GM19238 (cell line): ENCODE measurements around the gene MYO6.

Source experiments
- DNase-seq: peaks from one replicate; pipeline ENCODE4 v3.0.0; 2011; ENCODE audit warnings: low spot score; ENCODE audit not compliant: insufficient read length

MYO6 gene

DNA sequence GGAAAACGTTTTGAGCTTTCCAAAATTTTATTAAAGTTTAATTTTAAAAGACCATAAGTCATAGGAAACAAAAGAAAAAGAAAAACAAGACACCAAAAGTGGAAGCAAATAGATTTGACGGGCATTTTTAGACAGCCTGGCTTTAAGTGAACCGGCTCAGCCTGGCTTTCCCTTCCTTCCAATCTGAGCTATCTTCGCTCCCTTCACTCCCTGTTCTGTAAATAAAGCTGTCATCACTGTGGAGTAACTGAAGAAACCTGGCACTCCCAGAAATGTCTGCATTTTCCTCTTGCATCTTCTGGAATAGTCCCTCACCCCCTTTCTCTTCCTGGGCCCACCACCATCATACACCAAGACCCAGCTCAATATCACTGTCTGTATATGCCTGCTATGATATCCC lies 191.5 kb downstream of the MYO6 start:
- DNase-seq = no peak

DNA sequence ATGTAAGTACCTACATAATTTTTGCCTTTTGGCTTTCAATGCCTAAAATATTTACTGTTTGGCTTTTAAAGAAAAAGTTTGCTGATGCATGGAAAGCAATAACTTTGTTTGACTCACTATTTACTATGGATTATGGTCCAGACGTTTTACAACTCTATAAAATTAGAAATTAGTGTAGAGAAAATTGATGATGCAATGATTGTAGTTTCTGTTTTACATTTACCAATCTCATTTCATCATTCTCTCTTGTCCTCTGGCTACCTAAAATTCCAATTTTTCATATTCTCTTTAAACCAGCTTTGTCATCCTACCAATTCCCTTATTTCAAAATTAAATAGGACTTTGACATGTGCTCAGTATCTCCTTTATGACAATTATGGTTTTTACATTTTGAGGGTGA lies 192.5 kb downstream of the MYO6 start:
- DNase-seq = no peak

DNA sequence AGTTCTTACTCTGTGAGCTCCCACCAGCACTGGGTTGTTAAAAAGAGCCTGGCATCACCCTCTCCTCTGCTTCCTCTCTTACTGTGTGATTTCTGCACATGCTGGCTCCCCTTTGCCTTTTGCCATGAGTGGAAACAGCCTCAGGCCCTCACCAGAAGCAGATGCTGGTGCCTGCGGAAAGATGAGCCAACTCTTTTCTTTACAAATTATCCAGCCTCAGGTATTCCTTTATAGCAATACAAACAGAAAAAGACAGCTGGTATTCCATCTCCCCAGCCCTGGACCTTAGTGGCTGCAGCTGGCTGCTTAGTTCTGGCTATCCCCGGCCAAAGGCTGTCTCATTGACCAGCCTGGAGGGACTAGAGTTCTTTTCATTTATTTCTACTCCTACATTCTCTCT lies 194.3 kb downstream of the MYO6 start:
- no peak for DNase-seq

DNA sequence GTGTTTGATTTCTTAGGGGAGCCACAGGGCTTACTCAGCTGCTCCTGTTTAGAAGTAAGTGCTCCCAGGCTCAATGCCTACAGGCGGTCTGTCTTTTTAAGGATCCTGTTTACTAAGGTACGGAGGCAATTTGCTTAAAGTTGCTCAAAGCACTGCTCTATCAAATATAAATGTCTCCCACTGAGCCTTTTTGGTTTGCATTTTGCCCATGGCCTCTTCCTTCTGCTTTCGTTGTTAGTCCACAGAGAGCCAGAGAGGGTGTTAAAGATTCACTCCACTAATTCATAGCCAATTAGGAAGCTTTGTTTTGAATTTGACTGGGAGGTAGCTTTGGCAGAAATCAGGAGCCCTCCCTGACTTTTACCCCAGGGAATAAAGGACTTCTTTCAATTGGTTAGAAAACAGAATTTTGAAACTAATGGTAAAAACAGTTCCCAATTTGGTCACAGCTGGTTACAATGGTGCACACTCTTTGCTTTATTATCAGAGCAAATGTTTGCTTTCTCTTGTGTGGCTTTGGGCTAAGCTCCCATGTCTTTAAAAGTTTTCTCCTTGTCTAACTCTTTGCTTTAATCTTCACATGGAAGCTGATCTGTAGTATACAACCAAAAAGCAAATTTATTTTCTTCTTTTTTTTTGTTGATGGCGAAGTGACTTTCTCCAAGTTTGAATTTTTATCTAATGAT lies 197.2 kb downstream of the MYO6 start:
- DNase-seq = no peak

DNA sequence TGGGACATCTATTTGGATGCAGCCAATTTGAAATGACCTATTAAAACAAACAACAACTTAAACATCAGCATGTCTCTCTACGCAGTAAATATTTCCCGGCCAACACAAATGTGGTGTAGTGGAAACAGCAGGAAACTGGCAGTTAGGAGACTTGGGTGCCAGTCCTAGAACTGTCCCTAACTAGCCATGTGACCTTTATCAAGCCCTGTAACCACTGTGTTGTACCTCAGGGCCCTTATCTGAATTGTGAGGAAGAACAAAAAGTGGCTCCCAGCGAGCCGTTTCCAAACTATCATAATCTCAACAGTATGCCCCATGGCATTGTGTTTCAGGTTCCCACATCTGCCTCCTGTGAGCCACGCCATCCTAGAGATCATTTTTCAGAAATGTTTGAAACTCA lies 198.9 kb downstream of the MYO6 start:
- DNase-seq = no peak

DNA sequence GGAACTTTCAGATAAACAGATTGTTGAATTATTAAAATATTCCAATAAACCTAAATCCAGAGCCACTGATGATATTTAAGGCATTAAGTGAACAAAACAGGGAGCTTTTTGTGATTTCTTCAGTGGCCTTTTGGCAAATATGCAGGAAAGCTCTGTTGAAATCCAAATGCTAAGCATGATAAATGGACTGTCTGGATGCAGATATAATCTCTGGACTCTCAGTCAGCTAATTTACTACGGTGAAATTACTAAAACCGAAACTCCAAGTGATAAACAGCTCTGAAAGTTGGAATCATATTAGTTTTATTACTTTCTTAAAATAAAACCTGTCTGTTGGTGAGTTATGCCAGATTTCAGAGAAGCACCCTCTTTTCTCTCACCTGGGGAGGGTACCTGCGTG lies 203.1 kb downstream of the MYO6 start:
- no peak for DNase-seq

DNA sequence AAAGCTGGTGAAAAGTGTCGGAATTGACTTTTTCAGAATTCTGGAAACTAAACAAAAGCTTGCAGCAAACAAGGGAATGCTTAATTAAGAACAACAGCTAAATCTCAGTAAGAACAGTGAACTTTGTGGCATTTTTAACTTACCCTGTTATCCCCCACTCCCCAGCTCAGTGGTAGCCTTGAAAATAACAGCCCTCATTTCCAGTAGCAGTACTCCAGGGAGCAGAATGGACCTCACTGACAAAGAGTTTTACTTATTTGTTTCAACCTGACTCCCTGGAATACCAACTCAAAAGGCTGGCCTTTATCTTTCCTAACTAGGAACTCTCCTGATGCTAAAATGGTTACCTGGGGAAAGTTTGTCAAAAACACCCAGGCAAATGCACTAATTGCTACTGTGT lies 214.5 kb downstream of the MYO6 start:
- no peak for DNase-seq

DNA sequence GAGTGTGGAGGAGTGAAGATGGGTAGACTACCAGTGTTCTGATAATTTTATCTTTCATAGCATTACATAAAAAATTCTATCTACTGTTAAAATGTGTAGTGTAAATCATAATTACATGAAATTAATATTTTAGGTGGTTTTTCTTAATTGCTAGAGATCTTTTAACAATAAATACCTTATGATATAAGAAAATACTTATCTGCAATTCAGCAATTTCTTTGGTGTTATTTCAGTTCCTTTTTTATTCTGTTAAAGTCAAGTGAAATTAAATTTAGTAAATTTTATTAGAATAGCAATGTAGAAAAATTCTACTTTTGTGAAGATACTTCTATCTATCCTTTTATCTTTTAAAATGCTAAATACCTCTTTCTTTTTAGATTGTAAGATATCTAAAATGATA lies 219.1 kb downstream of the MYO6 start:
- DNase-seq = no peak
